ENCODE data around the gene CIZ1. TPM values are rescaled to one million over a fixed set of nuclear protein-coding genes. Genes with fewer than 3 reads are reported as not detected.

The CIZ1 gene
- total RNA-seq, 1 experiment from 2014 or later: 104 TPM

GRCh38 chr9:128121924-128122808 lies 69.2 kb downstream of the CIZ1 start:
- H2AK5ac ChIP-seq (ENCODE audit: insufficient read length, low read length): no peak overlapping the region
- Mint-ChIP-seq H3K27ac (no peak overlapping the region), H3K4me3 (no peak overlapping the region), H3K27me3 (ENCODE audit: low read depth) (no peaks in the 10 kb centered on the region), H3K9me3 (no peaks in the 10 kb centered on the region), H3K36me3 (ENCODE audit: insufficient read depth in 1 of 3, low read depth in 3 of 3) (peaks cover 21 to 38% (median 36%) of the 10 kb centered on the region in 3 experiments), H3K4me1 (peaks cover 21 to 23% of the 10 kb centered on the region in 2 experiments)
- H3K27me3 ChIP-seq (ENCODE audit: insufficient read depth, low read length): no peaks in the 10 kb centered on the region
- no peak overlapping the region for H3K56ac ChIP-seq (ENCODE audit: insufficient read length, low read depth, low read length)
- H4K20me1 ChIP-seq (ENCODE audit: control insufficient read depth, insufficient read depth, insufficient read length): no peaks in the 10 kb centered on the region
- no peak overlapping the region for H3K23ac ChIP-seq (ENCODE audit: insufficient read length, low read depth, low read length)
- no CpG with 5 or more reads among the region's 27 CpGs for WGBS (ENCODE audit: extremely low coverage, insufficient read length, low lambda C conversion rate)
- no peak overlapping the region for H3K14ac ChIP-seq (ENCODE audit: insufficient read depth, low read length)
- H4K91ac ChIP-seq (ENCODE audit: insufficient read length, low read depth, low read length): no peak overlapping the region
- H3K9ac ChIP-seq (ENCODE audit: extremely low read depth, insufficient read length, low read length): no peak overlapping the region
- H2AFZ ChIP-seq (ENCODE audit: low read length): no peak overlapping the region
- H2BK120ac ChIP-seq (ENCODE audit: low read depth, low read length, poor library complexity, severe bottlenecking): no peak overlapping the region
- no peak overlapping the region for H3K18ac ChIP-seq (ENCODE audit: insufficient read length, low read depth, low read length)
- no peak overlapping the region for H2BK12ac ChIP-seq (ENCODE audit: insufficient read length, low read depth, low read length)
- H2BK5ac ChIP-seq (ENCODE audit: insufficient read length, low read length): no peak overlapping the region
- no peak overlapping the region for H2BK15ac ChIP-seq (ENCODE audit: low read depth, low read length)
- TF ChIP-seq, protein P1, sequence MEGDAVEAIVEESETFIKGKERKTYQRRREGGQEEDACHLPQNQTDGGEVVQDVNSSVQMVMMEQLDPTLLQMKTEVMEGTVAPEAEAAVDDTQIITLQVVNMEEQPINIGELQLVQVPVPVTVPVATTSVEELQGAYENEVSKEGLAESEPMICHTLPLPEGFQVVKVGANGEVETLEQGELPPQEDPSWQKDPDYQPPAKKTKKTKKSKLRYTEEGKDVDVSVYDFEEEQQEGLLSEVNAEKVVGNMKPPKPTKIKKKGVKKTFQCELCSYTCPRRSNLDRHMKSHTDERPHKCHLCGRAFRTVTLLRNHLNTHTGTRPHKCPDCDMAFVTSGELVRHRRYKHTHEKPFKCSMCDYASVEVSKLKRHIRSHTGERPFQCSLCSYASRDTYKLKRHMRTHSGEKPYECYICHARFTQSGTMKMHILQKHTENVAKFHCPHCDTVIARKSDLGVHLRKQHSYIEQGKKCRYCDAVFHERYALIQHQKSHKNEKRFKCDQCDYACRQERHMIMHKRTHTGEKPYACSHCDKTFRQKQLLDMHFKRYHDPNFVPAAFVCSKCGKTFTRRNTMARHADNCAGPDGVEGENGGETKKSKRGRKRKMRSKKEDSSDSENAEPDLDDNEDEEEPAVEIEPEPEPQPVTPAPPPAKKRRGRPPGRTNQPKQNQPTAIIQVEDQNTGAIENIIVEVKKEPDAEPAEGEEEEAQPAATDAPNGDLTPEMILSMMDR (conservative IDR thresholded peaks at IDR 0.05): no peak
- no peak overlapping the region for H4K5ac ChIP-seq (ENCODE audit: insufficient read length, low read depth, low read length)
- no peaks in the 10 kb centered on the region for H3K79me1 ChIP-seq (ENCODE audit: insufficient read depth, low read depth, low read length, poor library complexity, severe bottlenecking)
- H2BK20ac ChIP-seq (ENCODE audit: low read depth, low read length, poor library complexity, severe bottlenecking): no peak overlapping the region
- H3T11ph ChIP-seq (ENCODE audit: low read length): no peak overlapping the region
- H3K4ac ChIP-seq (ENCODE audit: low read depth, low read length): no peak overlapping the region
- no peaks in the 10 kb centered on the region for H3K9me3 ChIP-seq (ENCODE audit: control insufficient read depth, low read depth, low read length)
- H3K4me1 ChIP-seq (ENCODE audit: insufficient read depth, low read length): no peaks in the 10 kb centered on the region
- DNase-seq: no peak
- no peak overlapping the region for H4K8ac ChIP-seq (replicated peaks; ENCODE audit: insufficient read length, low read depth, low read length)
- H3K79me2 ChIP-seq (ENCODE audit: insufficient read depth, low read length): no peaks in the 10 kb centered on the region
- no peak overlapping the region for H3K4me2 ChIP-seq (ENCODE audit: insufficient read depth, insufficient read length, low read length)
- peaks cover 4% of the 10 kb centered on the region for H3K23me2 ChIP-seq (ENCODE audit: insufficient read length, low read depth, low read length, poor library complexity, severe bottlenecking)
- H3K27ac ChIP-seq (ENCODE audit: insufficient read length, low read depth, low read length): no peak overlapping the region

Measured in H9 (cell line).